MM.1S (cell line): Measurements from ENCODE around the gene NEDD4.
"Not testable (repeated sequence)": the region's sequence is repeated elsewhere in the genome, so short reads cannot be mapped to it uniquely, and the experiment has no call there.

Experiments used
- DNase-seq: peaks from one replicate; pipeline ENCODE4 v3.0.0-alpha.2; 2015
- H2AFZ ChIP-seq: fragments of 300-600 bp; sonication (generic); 2 replicates; pipeline ENCODE4 v1.6.0; 2016; ENCODE audit warnings: antibody characterized with exemption, low read length
- H3F3A ChIP-seq: fragments of 300-600 bp; sonication (generic); 2 replicates; pipeline ENCODE4 v1.6.1; 2016; ENCODE audit warnings: mild to moderate bottlenecking, antibody characterized with exemption, low read length, moderate library complexity, mixed read lengths; ENCODE audit not compliant: insufficient read depth
- H3K27ac ChIP-seq: fragments of 300-600 bp; sonication (generic); 2 replicates; pipeline ENCODE4 v1.5.1; 2016; ENCODE audit warnings: mild to moderate bottlenecking, low read length
- H3K27me3 ChIP-seq: fragments of 300-600 bp; sonication (generic); replicated peaks from 2 replicates; pipeline ENCODE4 v1.6.0; 2016; ENCODE audit warnings: low read length; ENCODE audit not compliant: insufficient read depth
- H3K36me3 ChIP-seq: fragments of 300-600 bp; sonication (generic); replicated peaks from 2 replicates; pipeline ENCODE4 v1.6.1; 2016; ENCODE audit warnings: mild to moderate bottlenecking, low read length, mixed read lengths; ENCODE audit not compliant: insufficient read depth
- H3K4me1 ChIP-seq: fragments of 300-600 bp; sonication (generic); 2 replicates; pipeline ENCODE4 v1.6.1; 2016; ENCODE audit warnings: low read length, mixed read lengths
- H3K4me2 ChIP-seq: fragments of 300-600 bp; sonication (generic); 2 replicates; pipeline ENCODE4 v1.6.0; 2016; ENCODE audit warnings: low read depth, low read length
- H3K4me3 ChIP-seq: fragments of 300-600 bp; sonication (generic); 2 replicates; pipeline ENCODE4 v1.5.1; 2016; ENCODE audit warnings: low read length, mixed read lengths
- H3K79me2 ChIP-seq: fragments of 300-600 bp; sonication (generic); 2 replicates; pipeline ENCODE4 v1.6.1; 2016; ENCODE audit warnings: mixed run types, low read length, mixed read lengths
- H3K9ac ChIP-seq: fragments of 300-600 bp; sonication (generic); 2 replicates; pipeline ENCODE4 v1.6.1; 2016; ENCODE audit warnings: low read length, mixed read lengths
- H3K9me2 ChIP-seq: fragments of 300-600 bp; sonication (generic); replicated peaks from 2 replicates; pipeline ENCODE4 v1.6.1; 2016; ENCODE audit warnings: mild to moderate bottlenecking, low read length, mixed read lengths; ENCODE audit not compliant: insufficient read depth
- H3K9me3 ChIP-seq: fragments of 300-600 bp; sonication (generic); replicated peaks from 2 replicates; pipeline ENCODE4 v1.6.1; 2016; ENCODE audit warnings: mild to moderate bottlenecking, low read length, mixed read lengths; ENCODE audit not compliant: insufficient read depth
- H4K20me1 ChIP-seq: fragments of 300-600 bp; sonication (generic); 2 replicates; pipeline ENCODE4 v1.6.1; 2016; ENCODE audit warnings: mild to moderate bottlenecking, low read length, moderate library complexity, mixed read lengths; ENCODE audit not compliant: insufficient read depth
- EZH2 ChIP-seq: fragments of 300-600 bp; sonication (generic); optimal IDR thresholded peaks from 2 replicates; pipeline ENCODE3; 2017; ENCODE audit warnings: low read depth, mild to moderate bottlenecking, antibody characterized with exemption, low read length, mixed read lengths
- EZH2phosphoT487 ChIP-seq: fragments of 300-600 bp; sonication (generic); IDR thresholded peaks from 2 replicates; pipeline ENCODE4 v1.6.1; 2018; ENCODE audit warnings: antibody characterized with exemption, low read length
- TF ChIP-seq, protein P1 (sequence below): fragments of 300-600 bp; sonication (generic); IDR thresholded peaks from 2 replicates; pipeline ENCODE4 v1.5.1; 2016; ENCODE audit warnings: antibody characterized with exemption, low read length, mixed read lengths

Gene NEDD4

DNA sequence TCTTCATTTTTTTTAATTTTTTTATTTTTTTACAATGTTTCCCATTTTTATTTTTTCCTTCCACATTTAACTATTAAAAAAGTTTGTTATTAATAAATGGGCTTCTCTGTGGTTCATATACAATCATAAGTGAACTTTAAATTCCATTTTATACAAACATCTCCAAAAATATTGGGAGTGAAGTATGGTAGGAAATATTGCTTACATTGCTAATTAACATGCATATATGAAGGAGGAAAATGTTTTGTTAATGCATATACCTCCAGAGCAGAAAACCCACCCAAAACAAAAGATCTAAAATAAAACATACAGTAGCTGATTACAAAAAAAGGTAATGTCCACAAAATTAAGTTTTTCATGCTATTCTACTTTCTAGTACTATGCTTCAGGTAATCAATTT is 9.9 kb upstream of the NEDD4 start:
- H2AFZ ChIP-seq, H3K4me1 ChIP-seq, H3K36me3 ChIP-seq, H3K9ac ChIP-seq, H3F3A ChIP-seq, H3K27me3 ChIP-seq, H3K27ac ChIP-seq, H3K9me3 ChIP-seq, H3K79me2 ChIP-seq, DNase-seq, H3K4me3 ChIP-seq, H3K9me2 ChIP-seq, H4K20me1 ChIP-seq, H3K4me2 ChIP-seq: not testable (repeated sequence)

DNA sequence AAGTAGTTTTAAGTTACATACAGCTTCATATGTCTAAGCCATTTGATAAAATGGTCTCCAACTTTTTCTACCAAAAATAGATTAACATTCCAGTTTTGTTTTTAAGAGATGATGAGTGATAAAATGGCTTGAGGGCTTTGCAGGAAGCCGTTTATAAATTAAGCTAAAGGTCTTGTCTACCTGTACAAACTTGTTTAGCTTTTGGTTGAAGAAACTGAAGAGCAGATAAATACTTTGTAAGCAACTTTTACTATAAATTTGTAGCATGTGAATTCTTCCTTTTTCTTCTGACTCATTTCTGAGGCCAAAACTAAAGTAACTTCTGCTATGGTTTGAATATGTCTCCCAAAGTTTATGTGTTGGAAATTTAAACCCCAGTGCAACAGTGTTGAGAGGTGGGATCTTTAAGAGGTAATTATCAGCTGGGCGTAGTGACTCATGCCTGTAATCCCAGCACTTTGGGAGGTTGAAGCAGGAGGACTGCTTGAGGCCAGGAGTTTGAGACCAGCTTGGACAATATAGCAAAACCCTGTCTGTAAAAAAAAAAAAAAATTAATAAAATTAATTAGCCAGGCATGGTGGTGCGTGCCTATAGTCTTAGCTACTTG is 8.2 kb upstream of the NEDD4 start:
- H3K27me3 ChIP-seq: no peaks in the 10 kb centered on the region
- H3K4me2 ChIP-seq: no peak overlapping the region
- H3K36me3 ChIP-seq: no peaks in the 10 kb centered on the region
- no peak overlapping the region for H3K9ac ChIP-seq
- no peak overlapping the region for H3K27ac ChIP-seq
- no peak overlapping the region for H3K4me3 ChIP-seq
- no peak overlapping the region for H2AFZ ChIP-seq
- no peaks in the 10 kb centered on the region for H3K79me2 ChIP-seq
- H3K4me1 ChIP-seq: no peaks in the 10 kb centered on the region
- H3F3A ChIP-seq: no peaks in the 10 kb centered on the region
- no peaks in the 10 kb centered on the region for H3K9me2 ChIP-seq
- H4K20me1 ChIP-seq: no peaks in the 10 kb centered on the region
- TF ChIP-seq EZH2: no peak
- TF ChIP-seq, protein P1, sequence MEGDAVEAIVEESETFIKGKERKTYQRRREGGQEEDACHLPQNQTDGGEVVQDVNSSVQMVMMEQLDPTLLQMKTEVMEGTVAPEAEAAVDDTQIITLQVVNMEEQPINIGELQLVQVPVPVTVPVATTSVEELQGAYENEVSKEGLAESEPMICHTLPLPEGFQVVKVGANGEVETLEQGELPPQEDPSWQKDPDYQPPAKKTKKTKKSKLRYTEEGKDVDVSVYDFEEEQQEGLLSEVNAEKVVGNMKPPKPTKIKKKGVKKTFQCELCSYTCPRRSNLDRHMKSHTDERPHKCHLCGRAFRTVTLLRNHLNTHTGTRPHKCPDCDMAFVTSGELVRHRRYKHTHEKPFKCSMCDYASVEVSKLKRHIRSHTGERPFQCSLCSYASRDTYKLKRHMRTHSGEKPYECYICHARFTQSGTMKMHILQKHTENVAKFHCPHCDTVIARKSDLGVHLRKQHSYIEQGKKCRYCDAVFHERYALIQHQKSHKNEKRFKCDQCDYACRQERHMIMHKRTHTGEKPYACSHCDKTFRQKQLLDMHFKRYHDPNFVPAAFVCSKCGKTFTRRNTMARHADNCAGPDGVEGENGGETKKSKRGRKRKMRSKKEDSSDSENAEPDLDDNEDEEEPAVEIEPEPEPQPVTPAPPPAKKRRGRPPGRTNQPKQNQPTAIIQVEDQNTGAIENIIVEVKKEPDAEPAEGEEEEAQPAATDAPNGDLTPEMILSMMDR: no peak
- no peak for TF ChIP-seq EZH2phosphoT487
- no peak for DNase-seq
- no peaks in the 10 kb centered on the region for H3K9me3 ChIP-seq

DNA sequence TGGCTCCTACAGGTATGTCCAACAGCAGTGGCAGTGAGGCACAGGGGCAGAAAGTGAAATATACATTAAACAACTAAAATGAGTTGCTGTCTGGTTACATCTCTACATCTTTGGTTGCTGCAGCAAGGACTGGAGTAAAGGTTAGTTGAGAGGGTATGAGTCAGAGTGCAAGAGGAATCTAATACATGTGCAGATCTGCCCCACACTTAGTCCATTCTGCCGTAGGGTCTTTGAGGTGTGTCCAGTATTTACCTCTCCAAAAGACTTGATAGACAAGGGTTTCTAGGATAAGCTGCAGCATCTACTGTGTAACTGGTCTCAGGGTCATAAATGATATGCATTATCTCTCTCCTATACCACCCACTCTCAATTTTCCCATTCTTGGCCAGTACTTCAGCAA is 6.2 kb upstream of the NEDD4 start:
- TF ChIP-seq EZH2 (no peak), EZH2phosphoT487 (no peak)
- TF ChIP-seq, protein P1: no peak
- H3K9ac ChIP-seq: no peak overlapping the region
- H3K4me3 ChIP-seq: no peak overlapping the region
- H3K36me3 ChIP-seq: no peaks in the 10 kb centered on the region
- no peaks in the 10 kb centered on the region for H4K20me1 ChIP-seq
- H3K9me2 ChIP-seq: no peaks in the 10 kb centered on the region
- H3F3A ChIP-seq: no peaks in the 10 kb centered on the region
- H2AFZ ChIP-seq: no peak overlapping the region
- no peaks in the 10 kb centered on the region for H3K79me2 ChIP-seq
- H3K27ac ChIP-seq: no peak overlapping the region
- H3K9me3 ChIP-seq: no peaks in the 10 kb centered on the region
- no peak for DNase-seq
- H3K4me1 ChIP-seq: no peaks in the 10 kb centered on the region
- H3K27me3 ChIP-seq: no peaks in the 10 kb centered on the region
- H3K4me2 ChIP-seq: no peak overlapping the region

DNA sequence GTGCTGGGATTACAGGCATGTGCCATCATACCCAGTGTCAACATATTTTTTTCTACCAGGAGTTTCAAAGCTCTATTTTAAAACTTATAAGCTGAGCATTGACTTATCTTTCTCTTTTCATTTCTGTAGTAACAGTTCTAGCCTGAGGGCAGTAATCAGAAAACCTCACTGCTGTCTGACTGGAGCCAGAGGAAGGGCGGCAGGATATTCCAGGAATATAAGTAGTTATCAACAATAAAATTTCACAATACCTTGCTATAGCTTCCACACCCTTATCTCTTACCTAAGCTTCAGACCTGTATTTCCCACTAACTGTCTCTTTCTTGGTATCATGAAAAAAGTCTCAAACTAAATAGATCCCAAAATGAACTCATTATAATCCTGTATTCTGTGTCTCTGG is 5.1 kb upstream of the NEDD4 start:
- H3K4me1 ChIP-seq: no peaks in the 10 kb centered on the region

More for the DNA sequence above, 5.1 kb upstream of the NEDD4 start:
- H3K9me2 ChIP-seq: no peaks in the 10 kb centered on the region
- no peak overlapping the region for H3K27ac ChIP-seq
- H2AFZ ChIP-seq: no peak overlapping the region
- no peaks in the 10 kb centered on the region for H3K36me3 ChIP-seq
- DNase-seq: no peak
- no peak overlapping the region for H3K9ac ChIP-seq
- H3F3A ChIP-seq: no peaks in the 10 kb centered on the region
- no peaks in the 10 kb centered on the region for H3K9me3 ChIP-seq
- no peak overlapping the region for H3K4me2 ChIP-seq
- no peak overlapping the region for H3K4me3 ChIP-seq
- TF ChIP-seq EZH2phosphoT487 (no peak), EZH2 (no peak)
- TF ChIP-seq, protein P1: no peak
- H3K27me3 ChIP-seq: no peaks in the 10 kb centered on the region
- no peaks in the 10 kb centered on the region for H3K79me2 ChIP-seq
- H4K20me1 ChIP-seq: no peaks in the 10 kb centered on the region
